Renal cortical epithelial cell (primary cell): ENCODE data around the gene FOXO3. TPM values are rescaled to one million over a fixed set of nuclear protein-coding genes. Genes with fewer than 3 reads are reported as not detected.

Experiments
- DNase-seq: peaks from one replicate; pipeline ENCODE4 v3.0.0-alpha.2; 2011; ENCODE audit warnings: low read depth
- total RNA-seq: library from RNA; depleted of rRNA; stranded (reverse); fragments of >200 nt; gene quantifications from 2 replicates; pipeline ENCODE4 v1.2.3, GENCODE V29; 2014

The FOXO3 gene
- total RNA-seq, 1 donor from 2014 or later = 88.4 TPM

- DNase-seq = no peak
Measured at GRCh38 chr6:108712946-108713345, 152.2 kb downstream of the FOXO3 start.

GRCh38 chr6:108714101-108714765 lies 153.5 kb downstream of the FOXO3 start:
- DNase-seq = peak; percentile 79

DNA sequence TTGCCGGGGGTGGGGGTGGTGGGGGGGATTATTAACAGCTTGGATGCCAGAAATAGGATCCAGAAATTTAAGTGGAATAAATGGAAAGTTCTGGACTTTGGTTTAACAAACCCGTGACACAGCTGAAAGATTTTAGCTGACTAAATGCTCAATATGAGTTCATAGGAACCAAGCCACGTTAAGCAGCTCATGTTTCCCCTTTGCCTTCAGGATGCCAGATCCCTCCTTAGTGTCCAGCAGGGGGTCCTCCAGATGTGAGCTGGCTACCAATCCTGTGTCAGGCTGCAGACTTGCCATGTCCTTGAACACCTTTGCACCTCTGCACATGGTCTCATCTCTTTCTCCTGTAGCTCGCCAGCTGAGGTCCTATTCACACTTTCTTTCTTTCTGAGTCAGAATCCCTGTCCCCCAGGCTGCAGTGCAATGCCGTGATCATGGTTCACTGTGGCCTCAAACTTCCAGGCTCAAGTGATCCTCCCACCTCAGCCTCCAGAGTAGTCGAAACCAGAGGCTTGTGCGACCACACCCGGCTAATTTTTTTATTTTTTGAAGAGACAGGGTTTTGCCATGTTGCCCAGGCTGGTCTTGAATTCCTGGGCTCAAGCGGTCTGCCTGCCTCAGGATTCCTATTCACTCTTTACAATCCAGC lies 154.2 kb downstream of the FOXO3 start:
- DNase-seq = no peak

DNA sequence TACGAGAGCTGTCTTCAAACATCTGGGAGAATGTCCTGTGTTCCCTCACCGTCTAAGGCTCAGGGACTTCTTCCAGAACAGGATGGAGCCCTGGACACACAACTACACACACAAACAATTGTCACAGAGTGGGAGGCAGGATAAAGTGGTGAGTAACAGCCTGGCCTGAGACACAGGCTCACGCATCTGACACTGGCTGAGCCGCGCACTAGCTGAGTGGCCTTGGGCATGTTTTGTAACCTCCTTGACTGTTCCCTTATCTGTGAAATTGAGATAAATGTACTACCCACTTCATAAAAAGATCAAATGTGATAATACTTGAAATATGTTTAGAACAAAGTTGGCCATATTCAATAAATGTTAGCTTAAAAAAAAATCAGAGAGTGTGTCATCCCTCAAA lies 155.1 kb downstream of the FOXO3 start:
- no peak for DNase-seq

- no peak for DNase-seq
Measured at GRCh38 chr6:108716801-108717791, 156.4 kb downstream of the FOXO3 start.

DNA sequence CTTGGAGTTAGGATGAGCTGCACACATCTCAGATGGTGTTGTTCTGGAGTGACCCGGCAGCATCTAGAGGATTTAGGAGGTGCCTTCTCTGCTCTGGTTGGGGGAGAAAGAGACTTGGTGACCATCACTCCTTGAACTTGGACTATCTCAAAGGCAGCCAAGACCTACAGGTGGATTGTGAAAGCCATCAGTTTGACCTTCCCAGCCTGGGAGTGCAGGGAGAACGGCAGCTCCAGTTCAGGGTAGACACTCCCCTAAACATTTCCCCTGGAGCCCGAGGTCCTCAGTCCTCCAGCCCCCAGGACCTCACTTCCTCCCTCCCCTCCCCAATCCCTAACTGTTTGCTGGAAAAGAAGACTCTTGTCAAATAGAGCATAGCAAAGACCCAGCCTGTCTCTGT lies 158.8 kb downstream of the FOXO3 start:
- DNase-seq = no peak

- no peak for DNase-seq
Measured at GRCh38 chr6:108720827-108721226, 160.1 kb downstream of the FOXO3 start.

DNA sequence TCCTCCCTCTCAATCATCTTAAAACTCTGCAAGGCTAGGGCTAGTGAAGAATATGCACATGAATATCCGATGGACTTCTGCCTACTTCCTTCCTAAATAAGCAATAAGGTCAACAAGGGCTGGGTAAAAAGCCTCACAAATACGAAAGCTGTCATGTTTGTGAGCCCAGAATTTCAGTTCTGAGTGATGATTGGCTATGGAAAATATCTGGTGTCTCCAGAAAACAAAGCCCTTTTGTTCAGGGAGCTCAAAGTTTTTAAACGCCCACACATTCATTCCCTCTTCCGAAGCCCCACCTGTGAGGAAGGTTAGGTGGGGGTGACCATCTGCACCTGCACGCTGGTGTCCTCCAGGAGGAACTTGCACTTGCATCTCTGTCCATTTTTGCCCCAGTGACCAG lies 160.6 kb downstream of the FOXO3 start:
- no peak for DNase-seq

DNA sequence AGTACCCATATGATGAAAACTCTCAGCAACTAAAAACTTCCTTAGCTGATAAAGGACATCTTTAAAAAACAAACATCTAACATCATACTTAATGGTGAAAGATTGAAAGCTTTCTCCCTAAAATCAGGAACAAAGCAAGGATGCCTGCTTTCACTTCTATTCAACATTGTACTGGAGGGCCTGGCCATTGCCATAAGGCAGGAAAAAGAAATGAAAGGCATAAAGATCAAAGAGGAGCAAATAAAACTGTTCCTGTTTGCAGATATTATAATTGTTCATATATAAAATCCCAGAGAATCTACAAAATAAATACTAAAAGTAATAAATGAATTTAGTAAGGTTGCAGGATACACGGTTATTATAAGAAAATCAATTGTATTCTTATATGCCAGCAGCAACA lies 162.9 kb downstream of the FOXO3 start:
- no peak for DNase-seq

DNA sequence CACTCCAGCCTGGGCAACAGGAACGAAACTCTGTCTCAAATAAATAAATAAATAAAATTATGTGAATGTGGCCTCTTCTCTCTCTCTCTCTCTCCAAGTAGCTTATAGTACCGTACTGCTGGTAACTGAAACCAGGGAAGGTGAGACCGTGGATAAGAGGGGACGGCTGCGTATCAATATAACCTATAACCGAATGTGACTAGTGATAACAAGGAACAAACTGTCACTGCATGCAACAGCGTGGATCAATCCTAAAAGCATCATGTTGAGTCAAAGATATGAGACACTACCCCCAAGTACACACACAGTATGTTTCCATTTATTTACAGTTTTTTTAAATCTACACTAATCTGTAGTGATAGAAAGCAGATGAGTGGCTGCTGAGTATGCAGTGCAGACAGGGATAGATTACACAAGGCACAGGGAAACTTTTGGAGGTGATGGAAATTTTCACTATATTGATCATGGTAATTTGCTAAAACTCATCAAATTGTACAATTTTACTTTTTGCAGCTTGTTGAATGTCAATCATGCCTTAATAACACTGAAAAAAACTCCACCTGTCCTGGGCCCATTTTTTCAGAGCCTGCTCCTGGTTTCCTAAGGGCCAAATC lies 166.1 kb downstream of the FOXO3 start:
- DNase-seq = no peak

GRCh38 chr6:108727966-108728730 lies 167.4 kb downstream of the FOXO3 start:
- DNase-seq = no peak

DNA sequence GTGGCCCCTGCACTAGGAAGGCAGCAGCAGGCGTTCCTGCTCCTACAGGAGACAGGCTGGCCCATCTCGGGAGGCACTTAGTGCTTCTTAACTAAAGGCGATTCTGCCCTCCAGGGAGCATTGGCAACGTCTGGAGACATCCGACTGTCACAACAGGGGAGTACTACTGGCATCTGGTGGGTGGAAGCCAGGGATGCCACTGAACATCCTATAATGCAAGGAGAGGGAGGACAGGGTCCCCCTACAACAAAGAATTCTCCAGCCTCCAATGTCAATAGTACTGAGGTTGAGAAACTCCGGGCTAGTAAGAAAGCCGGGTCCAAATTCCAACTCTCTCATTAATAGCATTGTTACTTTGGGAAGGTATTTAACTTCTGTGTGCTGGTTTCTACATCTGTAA lies 168.1 kb downstream of the FOXO3 start:
- no peak for DNase-seq

DNA sequence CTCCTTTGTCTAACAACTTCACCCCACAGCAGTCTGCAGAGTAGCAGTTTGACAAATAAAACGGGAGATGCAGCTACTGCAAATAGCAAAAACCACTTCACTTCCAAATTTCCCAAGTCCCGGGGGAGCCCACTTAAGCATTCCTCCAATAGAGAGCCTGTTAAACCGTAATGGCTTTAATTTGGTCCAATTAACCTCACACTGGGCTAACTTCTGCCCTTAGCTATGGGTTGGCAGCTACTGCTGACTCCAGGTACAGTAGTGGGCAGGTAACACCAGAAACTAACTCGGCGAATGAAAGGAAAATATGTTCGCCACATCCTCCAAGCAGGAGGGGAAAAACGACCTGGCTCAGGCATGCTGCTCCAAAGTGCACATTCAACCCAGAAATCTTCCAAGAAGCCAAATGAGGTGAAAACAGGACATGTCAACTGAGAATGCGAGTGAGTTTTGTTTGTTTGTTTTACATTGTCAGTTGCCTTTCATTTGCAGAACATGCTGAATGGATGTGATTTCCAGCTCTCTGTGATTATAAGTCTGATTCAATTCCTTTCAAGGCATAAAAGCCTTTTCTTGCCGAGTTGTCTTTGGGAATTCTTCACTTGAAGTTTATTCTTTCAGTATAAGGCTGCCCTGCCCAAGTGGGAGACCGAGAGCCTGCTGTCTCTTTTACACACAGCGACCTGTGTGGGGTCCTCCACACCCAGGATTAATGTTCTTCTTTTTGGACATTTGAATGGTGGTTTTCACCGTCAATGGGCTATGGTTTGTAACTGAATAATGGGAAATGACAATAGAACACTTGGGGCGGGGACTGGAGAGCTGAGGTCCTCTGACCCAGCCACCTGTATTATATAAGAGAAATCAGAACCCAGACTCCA lies 170.2 kb downstream of the FOXO3 start:
- no peak for DNase-seq

GRCh38 chr6:108732091-108732870 lies 171.6 kb downstream of the FOXO3 start:
- peak; percentile 80 for DNase-seq

GRCh38 chr6:108733051-108733450 lies 172.3 kb downstream of the FOXO3 start:
- no peak for DNase-seq

DNA sequence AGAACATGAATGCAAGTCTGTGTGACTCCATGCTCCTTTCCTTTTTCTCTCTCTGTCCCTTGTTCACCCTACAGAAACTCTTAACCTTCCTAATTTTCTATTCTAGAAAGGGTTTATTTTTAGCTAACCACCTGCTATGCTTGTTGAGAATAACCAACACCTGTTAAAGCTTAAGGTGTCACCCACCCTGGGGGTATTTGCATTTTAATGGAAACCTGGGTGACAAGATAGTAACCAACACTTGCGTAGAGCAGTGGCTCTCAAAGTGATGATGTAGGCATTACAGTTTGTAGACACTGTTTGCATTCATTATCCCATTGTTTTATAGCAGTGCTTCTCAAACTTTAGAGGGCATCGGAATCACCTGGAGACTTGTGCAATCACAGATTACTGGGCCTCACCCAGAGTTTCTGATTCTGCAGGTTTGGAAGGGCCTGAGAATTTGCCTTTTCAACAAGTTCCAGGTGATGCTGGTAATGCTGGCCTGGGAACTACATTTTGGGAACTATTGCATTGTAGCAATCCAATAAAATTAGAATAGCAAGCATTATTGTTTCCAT lies 173.1 kb downstream of the FOXO3 start:
- no peak for DNase-seq
